GM12864 (cell line): Measurements from ENCODE around the gene KCNN3.

Experiments used
- DNase-seq: peaks from one replicate; pipeline ENCODE4 v3.0.0-alpha.2; 2011; ENCODE audit warnings: low read depth
- H3K4me3 ChIP-seq: 2 replicates; pipeline ENCODE4 v1.5.1; 2011; ENCODE audit warnings: mild to moderate bottlenecking, low read depth, low read length, control low read depth
- TF ChIP-seq, protein P1 (sequence below): IDR thresholded peaks from 2 replicates; pipeline ENCODE4 v1.5.1; 2011; ENCODE audit warnings: low read depth, mild to moderate bottlenecking, moderate library complexity, low read length, control low read depth, inconsistent platforms; ENCODE audit errors: missing control alignments

The KCNN3 gene

DNA sequence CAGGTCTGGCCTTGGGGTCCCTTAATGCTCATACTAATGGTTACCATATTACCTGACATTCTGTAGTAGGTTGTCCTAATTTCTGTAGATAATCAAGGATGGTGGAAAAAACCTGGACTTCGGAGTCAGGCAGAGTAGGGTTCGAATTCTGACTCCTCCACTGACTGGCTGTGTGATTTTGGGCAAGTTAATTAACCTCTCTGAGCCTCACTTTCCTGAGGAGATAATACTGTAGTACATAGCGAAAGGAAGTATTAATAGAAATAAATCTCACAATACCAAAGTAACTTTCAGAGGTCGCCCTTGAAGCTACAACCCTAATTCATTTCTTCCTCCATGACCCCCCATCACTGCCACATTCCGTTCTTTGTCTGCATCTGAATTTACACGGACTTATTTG lies 72.9 kb downstream of the KCNN3 start:
- TF ChIP-seq, protein P1, sequence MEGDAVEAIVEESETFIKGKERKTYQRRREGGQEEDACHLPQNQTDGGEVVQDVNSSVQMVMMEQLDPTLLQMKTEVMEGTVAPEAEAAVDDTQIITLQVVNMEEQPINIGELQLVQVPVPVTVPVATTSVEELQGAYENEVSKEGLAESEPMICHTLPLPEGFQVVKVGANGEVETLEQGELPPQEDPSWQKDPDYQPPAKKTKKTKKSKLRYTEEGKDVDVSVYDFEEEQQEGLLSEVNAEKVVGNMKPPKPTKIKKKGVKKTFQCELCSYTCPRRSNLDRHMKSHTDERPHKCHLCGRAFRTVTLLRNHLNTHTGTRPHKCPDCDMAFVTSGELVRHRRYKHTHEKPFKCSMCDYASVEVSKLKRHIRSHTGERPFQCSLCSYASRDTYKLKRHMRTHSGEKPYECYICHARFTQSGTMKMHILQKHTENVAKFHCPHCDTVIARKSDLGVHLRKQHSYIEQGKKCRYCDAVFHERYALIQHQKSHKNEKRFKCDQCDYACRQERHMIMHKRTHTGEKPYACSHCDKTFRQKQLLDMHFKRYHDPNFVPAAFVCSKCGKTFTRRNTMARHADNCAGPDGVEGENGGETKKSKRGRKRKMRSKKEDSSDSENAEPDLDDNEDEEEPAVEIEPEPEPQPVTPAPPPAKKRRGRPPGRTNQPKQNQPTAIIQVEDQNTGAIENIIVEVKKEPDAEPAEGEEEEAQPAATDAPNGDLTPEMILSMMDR, result no peak
- DNase-seq, result no peak
- no peak overlapping the region for H3K4me3 ChIP-seq

DNA sequence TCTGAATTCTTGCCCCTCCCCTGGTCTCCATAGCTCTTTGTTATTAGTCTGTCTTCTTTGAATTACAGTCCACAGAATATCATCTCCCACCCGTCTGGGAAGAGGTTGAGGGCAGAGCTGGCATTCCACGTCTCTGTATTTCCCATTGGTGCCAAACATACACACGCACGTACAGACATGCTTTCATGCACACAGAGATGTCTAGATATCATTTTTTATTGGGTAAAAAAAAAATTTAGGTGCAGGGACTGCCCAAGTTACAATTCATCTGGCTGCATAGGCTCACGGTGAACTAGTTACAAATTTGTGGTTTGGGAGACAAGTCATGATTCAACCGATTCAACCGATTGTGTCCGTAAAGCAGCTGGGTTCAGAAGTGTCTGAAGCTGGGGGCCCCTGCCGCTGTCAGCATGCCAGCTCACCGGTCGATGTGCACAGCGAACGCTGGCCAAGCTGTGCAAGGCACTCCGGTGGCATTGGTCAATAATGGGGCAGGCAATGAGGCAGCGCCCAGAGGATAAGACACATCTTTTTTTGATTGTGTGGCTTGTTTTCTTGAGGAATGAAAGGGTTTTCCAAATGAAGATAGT lies 73.7 kb downstream of the KCNN3 start:
- no peak for DNase-seq
- TF ChIP-seq, protein P1, result no peak
- no peak overlapping the region for H3K4me3 ChIP-seq

DNA sequence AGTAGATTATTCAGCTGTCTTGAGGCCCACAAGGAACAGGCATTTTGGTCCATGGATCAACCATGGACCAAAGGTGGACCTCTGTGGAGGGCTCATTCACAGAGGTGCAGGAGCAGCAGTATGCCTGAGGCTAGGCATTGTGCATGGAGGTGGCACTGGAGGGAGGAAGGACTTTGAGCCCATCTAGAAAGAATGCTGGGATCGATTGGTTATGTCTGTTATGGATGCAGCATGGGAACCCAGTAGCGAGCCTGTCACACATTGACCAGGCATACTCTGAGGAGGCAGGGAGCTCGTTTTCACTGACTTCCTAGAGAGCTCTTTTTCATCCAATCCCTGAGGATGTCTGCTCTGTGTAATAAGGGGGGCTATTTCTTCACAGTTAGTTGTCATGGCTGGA lies 75.5 kb downstream of the KCNN3 start:
- DNase-seq, result no peak
- TF ChIP-seq, protein P1, result no peak
- H3K4me3 ChIP-seq, result no peak overlapping the region

DNA sequence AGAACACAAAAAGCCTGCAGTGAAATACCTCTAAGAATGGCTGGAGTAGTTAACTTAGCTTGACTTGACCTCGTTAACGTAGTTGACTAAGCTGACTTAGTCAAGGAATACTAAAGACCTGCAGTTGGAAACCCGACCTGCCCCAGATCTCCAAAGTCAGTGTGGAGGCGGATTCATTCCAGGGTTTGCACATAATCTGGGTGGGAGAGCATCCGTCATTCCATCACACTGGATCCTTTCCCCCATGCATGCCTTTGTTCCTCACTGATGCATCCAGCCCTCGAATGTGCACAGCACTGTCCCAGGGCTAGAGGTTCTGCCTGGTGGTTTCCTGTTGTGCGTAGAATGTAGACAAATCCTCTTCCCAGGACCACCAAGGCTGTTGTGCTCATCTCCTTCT lies 76.4 kb downstream of the KCNN3 start:
- TF ChIP-seq, protein P1, result no peak

DNA sequence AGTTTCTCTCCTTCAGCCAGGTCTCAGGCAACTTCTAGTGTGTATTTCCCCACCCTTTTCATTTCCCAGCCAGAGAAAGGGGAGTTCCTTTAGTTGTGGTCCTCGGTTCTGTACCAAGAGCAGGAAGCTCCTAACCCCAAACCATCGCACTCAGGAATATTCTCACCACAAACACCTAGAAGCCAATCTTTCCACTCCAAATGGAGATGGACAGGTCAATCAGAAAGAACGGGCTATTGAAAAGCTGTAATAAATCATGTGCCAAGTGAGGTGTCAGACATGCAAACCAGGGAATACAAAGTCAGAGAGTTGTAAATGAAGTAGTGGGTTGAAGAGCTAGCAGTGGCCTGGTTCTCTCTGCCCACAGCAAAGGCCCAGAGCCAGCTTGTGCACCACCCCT lies 77.2 kb downstream of the KCNN3 start:
- TF ChIP-seq, protein P1, result no peak
- no peak overlapping the region for H3K4me3 ChIP-seq

More for the DNA sequence above, 76.4 kb downstream of the KCNN3 start:
- H3K4me3 ChIP-seq, result no peak overlapping the region
- DNase-seq, result no peak

DNA sequence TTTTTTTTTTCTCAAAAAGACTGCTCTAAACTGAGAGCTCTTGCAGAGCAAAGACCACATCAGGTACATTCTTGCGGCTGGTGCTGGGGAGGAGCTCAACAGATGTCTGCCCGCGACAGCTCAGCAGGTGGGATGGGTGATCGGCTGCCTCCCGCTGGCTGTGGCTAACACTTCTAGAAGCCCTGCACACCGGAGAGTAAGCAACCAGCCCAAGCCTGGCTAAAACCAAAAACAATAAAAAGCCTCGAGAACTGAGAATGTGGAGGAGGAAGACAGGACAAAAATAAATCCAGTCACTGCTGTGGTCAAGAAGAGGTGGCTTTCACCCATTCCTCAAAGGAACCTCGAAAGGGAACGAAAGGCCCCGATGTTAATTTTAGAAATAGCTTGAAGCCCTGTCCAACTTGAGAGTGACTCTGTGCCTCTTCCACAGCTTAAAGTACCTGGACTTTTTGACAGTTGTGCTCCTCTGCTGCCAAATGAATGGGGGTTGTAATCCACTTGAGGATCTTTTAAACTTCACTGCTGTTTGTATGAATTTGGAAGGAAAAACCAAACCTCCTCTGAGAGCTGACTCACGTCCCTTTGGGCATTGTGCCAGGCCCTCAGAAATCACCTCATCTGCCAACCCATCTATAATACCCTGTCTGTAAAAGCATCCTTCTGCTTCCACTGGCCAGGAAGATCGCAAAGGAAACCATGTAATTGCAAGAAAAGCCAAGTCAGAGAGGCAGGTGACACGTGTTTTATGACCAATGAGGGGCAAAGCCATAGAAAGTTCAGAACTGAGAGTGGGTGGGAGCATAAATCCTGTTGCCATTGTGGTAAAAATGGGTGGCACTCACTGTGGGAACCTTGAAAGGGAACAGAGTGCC lies 78.6 kb downstream of the KCNN3 start:
- TF ChIP-seq, protein P1, result peak; percentile 27
- peak; percentile 89 for DNase-seq
- peak overlapping the region; percentile 8; the same call in 1 of the 2 replicates for H3K4me3 ChIP-seq

More for the DNA sequence above, 77.2 kb downstream of the KCNN3 start:
- no peak for DNase-seq

DNA sequence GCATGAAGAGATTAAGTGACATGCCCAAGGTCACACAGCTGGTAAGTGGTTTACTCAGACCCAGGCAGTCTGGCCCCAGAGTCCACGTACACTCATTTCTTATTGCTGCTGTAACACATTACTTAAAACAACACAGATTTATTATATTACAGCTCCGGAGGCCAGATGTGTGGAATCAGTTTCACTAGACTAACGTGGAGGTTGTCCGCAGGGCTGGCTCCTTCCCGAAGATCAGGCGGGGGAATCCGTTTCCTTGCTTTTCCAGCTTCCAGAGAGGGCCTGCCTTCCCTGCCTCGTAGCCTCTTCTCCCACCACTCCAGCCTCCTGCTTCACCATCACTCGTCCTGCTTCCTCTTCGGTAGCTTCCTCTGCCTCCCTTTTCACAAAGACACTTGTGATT lies 81.2 kb downstream of the KCNN3 start:
- TF ChIP-seq, protein P1, result no peak
- no peak overlapping the region for H3K4me3 ChIP-seq
- no peak for DNase-seq
